ENCODE data around the gene ARHGEF12. TPM values are rescaled to one million over a fixed set of nuclear protein-coding genes. Genes with fewer than 3 reads are reported as not detected.

The ARHGEF12 gene
- total RNA-seq, 4 donors from 2014 or later, result 64.4 to 108 (median 88.3) TPM

- TF ChIP-seq, protein P1, sequence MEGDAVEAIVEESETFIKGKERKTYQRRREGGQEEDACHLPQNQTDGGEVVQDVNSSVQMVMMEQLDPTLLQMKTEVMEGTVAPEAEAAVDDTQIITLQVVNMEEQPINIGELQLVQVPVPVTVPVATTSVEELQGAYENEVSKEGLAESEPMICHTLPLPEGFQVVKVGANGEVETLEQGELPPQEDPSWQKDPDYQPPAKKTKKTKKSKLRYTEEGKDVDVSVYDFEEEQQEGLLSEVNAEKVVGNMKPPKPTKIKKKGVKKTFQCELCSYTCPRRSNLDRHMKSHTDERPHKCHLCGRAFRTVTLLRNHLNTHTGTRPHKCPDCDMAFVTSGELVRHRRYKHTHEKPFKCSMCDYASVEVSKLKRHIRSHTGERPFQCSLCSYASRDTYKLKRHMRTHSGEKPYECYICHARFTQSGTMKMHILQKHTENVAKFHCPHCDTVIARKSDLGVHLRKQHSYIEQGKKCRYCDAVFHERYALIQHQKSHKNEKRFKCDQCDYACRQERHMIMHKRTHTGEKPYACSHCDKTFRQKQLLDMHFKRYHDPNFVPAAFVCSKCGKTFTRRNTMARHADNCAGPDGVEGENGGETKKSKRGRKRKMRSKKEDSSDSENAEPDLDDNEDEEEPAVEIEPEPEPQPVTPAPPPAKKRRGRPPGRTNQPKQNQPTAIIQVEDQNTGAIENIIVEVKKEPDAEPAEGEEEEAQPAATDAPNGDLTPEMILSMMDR (IDR thresholded peaks at IDR 0.05; ENCODE audit: low read depth), result no peak
These were observed 181.6 kb downstream of the ARHGEF12 start for GRCh38 chr11:120517801-120518291.

DNA sequence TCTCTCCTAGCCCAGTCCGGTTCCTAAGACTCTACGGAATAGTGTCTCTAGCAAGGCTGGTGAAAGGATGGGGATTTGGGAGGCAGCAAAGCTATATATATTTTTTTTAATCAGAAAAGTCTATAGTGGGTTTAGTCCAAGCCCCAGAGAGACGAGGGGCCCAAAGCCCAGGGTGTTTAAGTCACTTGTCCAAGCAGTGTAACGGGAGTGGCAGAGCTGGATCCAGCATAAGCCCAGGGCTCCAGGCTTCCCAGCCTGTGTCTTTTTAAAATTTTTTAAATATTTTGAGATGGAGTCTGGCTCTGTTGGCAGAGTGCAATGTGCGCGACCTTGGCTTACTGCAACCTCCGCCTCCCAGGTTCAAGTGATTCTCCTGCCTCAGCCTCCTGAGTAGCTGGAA, 182.1 kb downstream of the ARHGEF12 start:
- TF ChIP-seq, protein P1 (IDR thresholded peaks at IDR 0.05; ENCODE audit: low read depth), result no peak

GRCh38 chr11:120519474-120519873, 183.3 kb downstream of the ARHGEF12 start:
- TF ChIP-seq, protein P1 (IDR thresholded peaks at IDR 0.05; ENCODE audit: low read depth), result no peak

- TF ChIP-seq, protein P1 (IDR thresholded peaks at IDR 0.05; ENCODE audit: low read depth), result no peak
These were observed 184.0 kb downstream of the ARHGEF12 start for GRCh38 chr11:120520091-120520822.

DNA sequence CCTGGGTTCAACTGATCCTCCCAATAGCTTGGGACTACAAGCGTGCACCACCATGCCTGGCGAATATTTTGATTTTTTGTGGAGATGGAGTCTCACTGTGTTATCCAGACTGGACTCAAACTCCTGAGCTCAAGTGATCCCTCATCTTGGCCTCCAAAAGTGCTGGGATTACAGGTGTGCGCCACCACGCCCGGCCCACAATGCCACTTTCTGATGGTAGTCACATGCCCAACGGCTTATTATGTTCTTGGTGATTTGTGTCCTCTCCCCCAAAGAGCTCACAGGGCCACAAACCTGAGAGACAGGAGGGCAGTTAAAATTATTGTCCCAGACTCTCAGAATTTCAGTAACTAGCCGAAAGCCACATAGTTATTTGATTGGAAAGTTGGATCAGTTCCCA, 185.0 kb downstream of the ARHGEF12 start:
- TF ChIP-seq, protein P1 (IDR thresholded peaks at IDR 0.05; ENCODE audit: low read depth), result no peak

GRCh38 chr11:120522021-120522420, 185.8 kb downstream of the ARHGEF12 start:
- TF ChIP-seq, protein P1 (IDR thresholded peaks at IDR 0.05; ENCODE audit: low read depth), result no peak

- TF ChIP-seq, protein P1 (IDR thresholded peaks at IDR 0.05; ENCODE audit: low read depth), result no peak
These were observed 186.5 kb downstream of the ARHGEF12 start for GRCh38 chr11:120522736-120523135.

Measured in subcutaneous adipose tissue (tissue), 4 donors.